ENCODE data around the gene OR51A7.
"Not testable (repeated sequence)": the region's sequence is repeated elsewhere in the genome, so short reads cannot be mapped to it uniquely, and the experiment has no call there.

Gene OR51A7

DNA sequence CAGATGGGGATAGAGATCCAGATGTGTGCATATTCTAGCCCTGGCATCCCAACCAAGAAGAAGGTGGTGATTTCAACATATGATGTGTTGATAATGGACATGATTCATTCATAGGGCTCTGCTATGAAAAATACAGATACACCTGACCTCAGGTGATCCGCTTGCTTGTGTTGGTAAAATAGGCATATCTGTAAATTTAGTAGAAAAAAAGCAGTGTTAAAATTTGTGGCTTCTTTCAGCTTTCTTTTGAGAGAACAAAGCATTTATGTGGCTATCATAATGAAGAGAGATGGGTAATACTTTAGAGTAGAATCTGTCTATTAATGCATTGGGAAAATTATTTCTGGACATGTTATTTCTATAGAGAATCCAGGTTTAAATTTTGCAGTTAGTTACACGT is 52.0 kb downstream of the OR51A7 start, which contains the start of gene OR51A2:
Gene OR51A2 (minus strand): TSS at position 101 of the 400 bp plus-strand sequence. CDS start 0 bp downstream, at position 101.
- not testable (repeated sequence) for DNase-seq (ENCODE audit: low read depth in 1 of 2, low spot score in 1 of 2)

DNA sequence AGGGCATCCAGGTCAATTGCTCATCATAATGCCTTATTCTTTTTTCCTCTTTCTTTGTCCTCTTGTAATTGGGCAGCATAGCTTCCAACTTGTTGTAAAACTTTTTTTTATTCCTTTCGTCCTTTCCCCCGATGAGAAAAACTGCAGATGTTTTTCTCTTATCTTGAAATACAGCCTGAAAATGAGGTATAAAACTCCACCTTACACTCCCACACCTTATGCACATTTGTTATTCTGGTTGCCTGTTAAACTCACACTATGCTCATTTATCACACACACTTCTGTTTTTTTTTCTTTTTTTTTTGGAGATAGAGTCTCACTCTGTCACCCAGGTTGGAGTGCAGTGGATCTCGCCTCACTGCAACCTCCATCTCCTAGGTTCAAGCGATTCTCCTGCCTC is 53.8 kb downstream of the OR51A7 start:
- no peak for DNase-seq (ENCODE audit: low read depth in 1 of 2, low spot score in 1 of 2)

Data from activated T-helper 1 cell treated with anti-CD3 and anti-CD28 coated beads, Interleukin-2, amount 50 U/mL, for 16 hours (primary cell).